Ovary (tissue), 9 donors: ENCODE data around the gene PLCG1. TPM values are rescaled to one million over a fixed set of nuclear protein-coding genes. Genes with fewer than 3 reads are reported as not detected.

ENCODE experiments used
- DNase-seq, 5 donors: peaks; one replicate each; pipeline ENCODE4 v3.0.0-alpha.2; 2019 to 2020
- H3K27ac ChIP-seq, 2 donors: fragments of 200-600 bp; one replicate each; pipeline versions ENCODE4 v1.5.1 to v1.8.0; 2019 to 2022
- H3K27me3 ChIP-seq: fragments of 200-600 bp; one replicate; pipeline ENCODE4 v1.8.0; 2022
- H3K36me3 ChIP-seq: fragments of 200-600 bp; sonication (generic); one replicate; pipeline ENCODE4 v1.5.1; 2019
- H3K4me1 ChIP-seq: one replicate; pipeline ENCODE4 v1.8.1; 2013; ENCODE audit warnings: mild to moderate bottlenecking, moderate library complexity; ENCODE audit not compliant: insufficient read depth
- H3K4me3 ChIP-seq: fragments of 200-600 bp; sonication (generic); one replicate; pipeline ENCODE4 v1.5.1; 2017
- H3K9me3 ChIP-seq, 2 donors: fragments of 200-600 bp in 1 of 2; sonication (generic) in 1 of 2; one replicate each; pipeline versions ENCODE4 v1.5.1 to v1.8.1; 2013 to 2019; ENCODE audit warnings: mild to moderate bottlenecking in 1 of 2, moderate library complexity in 1 of 2
- CTCF ChIP-seq, 3 donors: fragments of 450-650 bp in 2 of 3; fragments of 200-600 bp in 1 of 3; IDR thresholded peaks; one replicate each; pipeline versions ENCODE4 v1.5.1 to v1.8.0; 2016 to 2022; ENCODE audit warnings: antibody characterized with exemption in 3 of 3, mild to moderate bottlenecking in 1 of 3
- EP300 ChIP-seq: sonication (generic); formaldehyde crosslinking; IDR thresholded peaks from one replicate; pipeline ENCODE4 v1.6.1; 2017; ENCODE audit warnings: antibody characterized with exemption
- POLR2A ChIP-seq: fragments of 450-650 bp; IDR thresholded peaks from one replicate; pipeline ENCODE4 v1.6.1; 2017; ENCODE audit warnings: antibody characterized with exemption, mild to moderate bottlenecking, moderate library complexity
- WGBS, 3 donors: extraction: QIAGEN DNeasy Blood & Tissue Kit in 1 of 3; methylation state at CpG; one replicate each; pipeline versions ENCODE4 v1.1.5 to v1.1.7; 2013 to 2017; 5-methylcytosine and 5-hydroxymethylcytosine counted together
- intact Hi-C, 4 donors: fragments of 100-400 bp; cut with DNase I; formaldehyde crosslinking; loops; one replicate each; pipeline versions ENCODE4 v1.11.0 to v1.15.1; 2022 to 2023
- polyA plus RNA-seq, 2 donors: library from polyadenylated mRNA; stranded (reverse); fragments of 200-250 nt in 1 of 2; fragments of 350-450 nt in 1 of 2; fragmentation: Illumina TruSeq in 1 of 2; extraction: RNeasy Lipid Tissue Mini Kit (QIAGEN cat#74804) in 1 of 2; gene quantifications; one replicate each; pipeline ENCODE4 v1.2.3, GENCODE V29; 2013 to 2014
- total RNA-seq, 7 donors: library from RNA; depleted of rRNA in 2 of 7; stranded (reverse); fragments of >200 nt in 2 of 7; fragmentation: NEBNext Ultra II Directional in 3 of 7; extraction: Animal tissue kit (Norgen Biotek cat#: 25700) in 3 of 7; gene quantifications; one replicate each; pipeline versions ENCODE4 v1.1.0 to v1.2.4, GENCODE V29; 2016 to 2023
- donor health status: DM: no; HTN: no; CAD: no; lungs with moderate emphysema.
- donor health status: DM: no; HTN: no; CAD: no.
- donor health status: Bipolar disorder and iron deficiency.
- donor health status: DM: yes; HTN: yes; CAD: no.
- donor health status: DM: no; HTN: no; CAD: no.
- donor health status: DM: yes; HTN: yes; CAD: no.

The PLCG1 gene
- total and polyA plus RNA-seq, 9 donors = 56.1 to 158 (median 101) TPM

DNA sequence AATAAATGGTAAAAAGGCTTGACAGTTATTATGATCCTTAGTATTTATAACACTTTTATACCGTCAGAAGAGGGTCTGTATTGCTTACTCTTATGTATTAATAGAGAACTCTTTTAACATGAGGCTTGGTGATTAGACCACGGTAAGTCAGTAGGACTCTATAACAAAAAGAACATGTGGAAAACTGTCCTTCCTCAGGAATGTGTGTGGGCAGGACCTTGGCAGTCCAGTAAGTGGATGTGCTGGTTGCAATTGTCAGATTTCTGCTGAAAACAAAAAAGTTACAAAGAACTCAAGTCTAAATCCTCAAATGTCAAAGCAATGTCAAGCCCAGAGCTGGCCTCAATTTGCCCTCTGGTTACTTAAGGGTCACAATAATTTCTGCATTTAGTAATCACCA lies 81.1 kb downstream of the PLCG1 start:
- Histone ChIP-seq H3K27me3 (no peaks in the 10 kb centered on the region), H3K36me3 (no peaks in the 10 kb centered on the region), H3K9me3 (no peaks in the 10 kb centered on the region), H3K27ac (no peak overlapping the region), H3K4me3 (no peak overlapping the region), H3K4me1 (peaks cover 11% of the 10 kb centered on the region)
- WGBS, 3 donors = 43 to 46% (median 44%) methylated on average over 2 of the region's 2 CpGs
- intact Hi-C loops = no loop called here
- no peak for DNase-seq
- no peak for TF ChIP-seq CTCF (IDR thresholded peaks at IDR 0.05)
- no peak for TF ChIP-seq EP300
- TF ChIP-seq POLR2A = no peak

- Histone ChIP-seq H3K9me3 (no peaks in the 10 kb centered on the region), H3K27me3 (no peaks in the 10 kb centered on the region), H3K36me3 (no peaks in the 10 kb centered on the region), H3K4me1 (peaks cover 11% of the 10 kb centered on the region), H3K4me3 (no peak overlapping the region), H3K27ac (no peak overlapping the region)
- no peak for DNase-seq
- intact Hi-C loops = loop anchor here in 1 of 4 donors (10.0 kb wide), 1 partner anchor 55 kb away; no protein-coding TSS in a partner anchor
- 92 to 97% (median 97%) methylated on average over 2 of the region's 2 CpGs for whole genome bisulfite sequencing, 3 donors
- TF ChIP-seq EP300 (no peak), CTCF (IDR thresholded peaks at IDR 0.05) (no peak), POLR2A (no peak)
Observed at GRCh38 chr20:41219824-41220223, 82.5 kb downstream of the PLCG1 start.

DNA sequence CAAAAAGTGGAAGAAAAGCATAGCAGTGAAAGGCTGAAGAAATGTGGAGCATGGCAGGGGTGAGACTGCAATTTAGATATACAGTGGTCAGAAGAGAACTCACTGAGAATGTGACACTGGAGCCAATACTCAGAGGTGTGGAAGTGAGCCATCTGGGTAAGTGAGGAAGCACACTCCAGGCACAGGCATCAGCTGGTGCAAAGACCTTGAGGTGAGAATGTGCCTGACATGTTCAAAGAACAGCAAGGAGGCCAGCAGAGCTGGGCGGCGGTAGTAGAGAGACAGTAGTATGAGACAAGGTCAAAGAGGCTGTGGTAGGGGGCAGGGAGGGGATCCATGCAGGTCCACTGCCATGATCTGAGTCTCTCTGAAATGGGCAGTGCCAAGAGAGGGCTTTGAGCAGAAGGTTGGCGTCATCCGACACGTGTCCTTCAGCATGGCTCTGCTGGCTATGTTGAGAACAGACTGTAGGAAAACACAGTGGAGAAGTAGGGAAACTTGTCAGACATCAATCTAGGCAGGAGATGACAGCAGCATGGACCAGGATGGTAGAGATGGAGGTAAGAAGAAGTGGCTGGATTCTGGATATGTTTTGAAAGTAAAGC lies 84.4 kb downstream of the PLCG1 start:
- Histone ChIP-seq H3K4me1 (peaks cover 11% of the 10 kb centered on the region), H3K27me3 (no peaks in the 10 kb centered on the region), H3K27ac (no peak overlapping the region), H3K9me3 (no peaks in the 10 kb centered on the region), H3K4me3 (no peak overlapping the region), H3K36me3 (no peaks in the 10 kb centered on the region)
- TF ChIP-seq CTCF (IDR thresholded peaks at IDR 0.05) (no peak), EP300 (no peak), POLR2A (no peak)
- no peak for DNase-seq
- intact Hi-C loops = loop anchor here in 1 of 4 donors (10.0 kb wide), 1 partner anchor 57 kb away; no protein-coding TSS in a partner anchor
- WGBS, 3 donors = 90 to 93% (median 92%) methylated on average over 5 of the region's 5 CpGs

DNA sequence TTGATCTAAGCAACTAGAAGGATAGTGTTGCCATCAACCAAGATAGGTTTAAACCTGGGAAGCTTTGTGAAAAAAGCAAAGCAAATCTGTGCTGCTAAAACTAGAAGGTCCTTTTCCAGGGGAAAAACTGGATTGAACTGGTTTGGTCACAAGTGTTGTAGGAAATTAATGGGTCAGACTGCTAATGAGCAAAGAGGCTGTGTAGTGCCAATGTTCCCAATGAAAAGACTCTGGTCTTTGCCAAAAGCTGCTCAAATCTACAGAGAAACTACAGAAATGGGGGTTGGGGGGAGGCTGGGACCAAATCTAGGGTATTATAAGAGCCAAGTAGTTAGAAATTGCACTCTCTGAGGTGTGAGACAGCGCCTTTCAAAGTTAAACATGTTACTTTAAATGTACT lies 85.0 kb downstream of the PLCG1 start:
- H3K9me3 ChIP-seq = no peaks in the 10 kb centered on the region
- no peak for DNase-seq
- H3K4me3 ChIP-seq = no peak overlapping the region
- peaks cover 11% of the 10 kb centered on the region for H3K4me1 ChIP-seq
- 63 to 71% (median 64%) methylated on average over 1 of the region's 1 CpG for WGBS, 3 donors
- no peaks in the 10 kb centered on the region for H3K36me3 ChIP-seq
- no peak overlapping the region for H3K27ac ChIP-seq
- no peak for TF ChIP-seq CTCF (IDR thresholded peaks at IDR 0.05)
- no peak for TF ChIP-seq POLR2A
- no peak for TF ChIP-seq EP300
- intact Hi-C loops = loop anchor here in 1 of 4 donors (10.0 kb wide), 1 partner anchor 57 kb away; no protein-coding TSS in a partner anchor
- no peaks in the 10 kb centered on the region for H3K27me3 ChIP-seq
